Measurements from ENCODE around the gene RET. TPM values are rescaled to one million over a fixed set of nuclear protein-coding genes. Genes with fewer than 3 reads are reported as not detected.
"Not testable (repeated sequence)": the region's sequence is repeated elsewhere in the genome, so short reads cannot be mapped to it uniquely, and the experiment has no call there.

The RET gene
- polyA plus RNA-seq, 4 donors, result 2.4 to 29.4 (median 22.5) TPM

- DNase-seq (ENCODE audit: low read depth in 4 of 4, low spot score in 3 of 4), result no peak
Measured at GRCh38 chr10:43076311-43076875, 476 bp upstream of the RET start.

GRCh38 chr10:43077421-43078171, 727 bp downstream of the RET start:
- no peak for DNase-seq (ENCODE audit: low read depth in 4 of 4, low spot score in 3 of 4)

- no peak for DNase-seq (ENCODE audit: low read depth in 4 of 4, low spot score in 3 of 4)
Measured at GRCh38 chr10:43078175-43078985, 1.5 kb downstream of the RET start.

- no peak for DNase-seq (ENCODE audit: low read depth in 4 of 4, low spot score in 3 of 4)
Measured at GRCh38 chr10:43078986-43079273, 2.1 kb downstream of the RET start.

- DNase-seq (ENCODE audit: low read depth in 4 of 4, low spot score in 3 of 4), result no peak
Measured at GRCh38 chr10:43079856-43080255, 3.0 kb downstream of the RET start.

- no peak for DNase-seq (ENCODE audit: low read depth in 4 of 4, low spot score in 3 of 4)
Measured at GRCh38 chr10:43082087-43082486, 5.2 kb downstream of the RET start.

GRCh38 chr10:43082746-43083145, 5.9 kb downstream of the RET start:
- DNase-seq (ENCODE audit: low read depth in 4 of 4, low spot score in 3 of 4), result no peak

GRCh38 chr10:43083764-43084163, 6.9 kb downstream of the RET start:
- no peak for DNase-seq (ENCODE audit: low read depth in 4 of 4, low spot score in 3 of 4)

GRCh38 chr10:43084812-43085211, 7.9 kb downstream of the RET start:
- DNase-seq (ENCODE audit: low read depth in 4 of 4, low spot score in 3 of 4), result no peak

- no peak for DNase-seq (ENCODE audit: low read depth in 4 of 4, low spot score in 3 of 4)
Measured at GRCh38 chr10:43086321-43086942, 9.6 kb downstream of the RET start.

GRCh38 chr10:43089519-43089918, 12.7 kb downstream of the RET start:
- no peak for DNase-seq (ENCODE audit: low read depth in 4 of 4, low spot score in 3 of 4)

GRCh38 chr10:43090188-43090587, 13.3 kb downstream of the RET start:
- no peak for DNase-seq (ENCODE audit: low read depth in 4 of 4, low spot score in 3 of 4)

- no peak for DNase-seq (ENCODE audit: low read depth in 4 of 4, low spot score in 3 of 4)
Measured at GRCh38 chr10:43090664-43091063, 13.8 kb downstream of the RET start.

GRCh38 chr10:43091846-43092245, 15.0 kb downstream of the RET start:
- DNase-seq (ENCODE audit: low read depth in 4 of 4, low spot score in 3 of 4), result no peak

GRCh38 chr10:43093423-43094076, 16.7 kb downstream of the RET start:
- no peak for DNase-seq (ENCODE audit: low read depth in 4 of 4, low spot score in 3 of 4)

- no peak for DNase-seq (ENCODE audit: low read depth in 4 of 4, low spot score in 3 of 4)
Measured at GRCh38 chr10:43094085-43094484, 17.2 kb downstream of the RET start.

- not testable (repeated sequence) for DNase-seq (ENCODE audit: low read depth in 4 of 4, low spot score in 3 of 4)
Measured at GRCh38 chr10:43099339-43099738, 22.5 kb downstream of the RET start.

GRCh38 chr10:43099928-43100327, 23.1 kb downstream of the RET start:
- DNase-seq (ENCODE audit: low read depth in 4 of 4, low spot score in 3 of 4), result no peak

GRCh38 chr10:43100366-43100765, 23.5 kb downstream of the RET start:
- DNase-seq (ENCODE audit: low read depth in 4 of 4, low spot score in 3 of 4), result no peak

GRCh38 chr10:43102063-43102828, 25.4 kb downstream of the RET start:
- no peak for DNase-seq (ENCODE audit: low read depth in 4 of 4, low spot score in 3 of 4)
